ENCODE measurements around the gene RRP36. TPM values are rescaled to one million over a fixed set of nuclear protein-coding genes. Genes with fewer than 3 reads are reported as not detected.
"Not testable (repeated sequence)": the region's sequence is repeated elsewhere in the genome, so short reads cannot be mapped to it uniquely, and the experiment has no call there.

RRP36 gene
- total RNA-seq, 1 donor from 2014 or later = 58.9 TPM

DNA sequence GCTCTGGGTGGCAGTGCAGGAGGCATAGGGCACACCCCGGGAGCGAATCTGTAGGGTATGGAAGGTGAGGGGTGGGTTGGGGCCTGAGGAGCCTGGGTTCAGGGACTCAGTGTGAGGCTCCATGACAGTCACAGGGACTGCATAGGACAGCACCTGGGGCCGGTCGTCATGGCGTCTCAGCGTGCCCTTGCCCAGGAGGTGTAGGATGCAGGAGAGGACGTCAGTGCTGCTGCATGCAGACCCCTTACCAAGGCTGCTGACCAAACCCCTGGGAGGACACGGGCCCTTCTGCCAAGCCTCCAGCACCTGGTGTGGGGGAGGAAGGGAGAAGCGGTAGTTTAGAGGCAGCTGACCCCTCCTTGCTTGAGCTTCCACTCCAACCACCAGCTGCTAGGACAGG, 16.3 kb downstream of the RRP36 start:
- no peak for DNase-seq (ENCODE audit: low read depth in 2 of 2)

DNA sequence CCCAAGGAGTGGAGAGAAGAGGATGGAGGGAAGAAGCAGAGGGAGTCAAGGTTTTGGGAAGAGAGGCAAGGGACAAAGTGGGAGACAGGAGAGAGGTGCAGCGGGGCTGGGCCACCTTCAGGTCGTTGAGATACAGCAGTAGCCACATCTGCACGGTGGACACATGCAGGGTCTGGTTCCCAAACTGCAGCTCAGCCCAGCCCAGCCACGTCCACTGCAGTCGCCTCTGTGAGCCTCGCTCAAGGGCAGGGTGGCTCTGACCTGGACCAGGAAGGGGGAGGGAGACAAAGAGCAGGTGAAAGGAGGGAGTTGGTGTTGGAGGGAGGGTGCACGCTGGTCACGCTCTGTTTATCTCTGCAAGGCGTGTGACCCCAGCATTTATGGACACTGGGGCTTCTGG, 17.3 kb downstream of the RRP36 start:
- DNase-seq (ENCODE audit: low read depth in 2 of 2) = no peak

DNA sequence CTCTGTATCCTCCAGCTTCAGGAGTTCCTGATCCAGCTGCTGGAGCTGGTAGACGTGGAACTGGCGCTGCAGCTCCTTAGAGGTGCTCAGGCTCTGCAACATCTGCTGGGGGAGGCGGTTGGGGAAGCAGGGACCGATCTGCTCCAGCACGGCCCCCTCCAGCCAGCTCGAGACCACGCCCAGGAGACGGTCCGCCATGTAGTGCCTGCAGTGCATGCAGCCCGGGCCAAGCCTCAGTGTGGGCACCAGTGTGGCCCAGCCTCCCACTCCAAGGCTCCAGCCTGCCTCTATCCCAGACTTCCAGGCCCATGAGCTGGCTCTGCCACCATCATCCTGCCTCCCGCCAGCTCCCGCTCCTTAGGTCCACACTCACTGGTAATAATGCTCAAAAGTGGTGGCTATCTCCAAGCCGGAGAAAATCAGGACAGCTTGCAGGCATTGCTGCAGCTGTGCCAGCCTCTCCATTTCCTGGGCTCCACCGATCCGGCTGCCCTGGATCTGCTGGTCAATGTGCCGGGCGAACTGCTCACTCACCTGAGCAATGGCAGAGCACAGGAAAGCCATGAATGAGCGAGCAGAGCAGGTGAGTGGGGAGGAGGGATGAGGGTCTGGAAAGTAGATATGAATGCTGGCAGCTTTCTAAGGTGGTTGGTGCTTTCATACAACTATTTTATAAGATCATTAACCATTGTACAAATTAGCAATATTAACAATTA, 19.3 kb downstream of the RRP36 start:
- no peak for DNase-seq (ENCODE audit: low read depth in 2 of 2)

DNA sequence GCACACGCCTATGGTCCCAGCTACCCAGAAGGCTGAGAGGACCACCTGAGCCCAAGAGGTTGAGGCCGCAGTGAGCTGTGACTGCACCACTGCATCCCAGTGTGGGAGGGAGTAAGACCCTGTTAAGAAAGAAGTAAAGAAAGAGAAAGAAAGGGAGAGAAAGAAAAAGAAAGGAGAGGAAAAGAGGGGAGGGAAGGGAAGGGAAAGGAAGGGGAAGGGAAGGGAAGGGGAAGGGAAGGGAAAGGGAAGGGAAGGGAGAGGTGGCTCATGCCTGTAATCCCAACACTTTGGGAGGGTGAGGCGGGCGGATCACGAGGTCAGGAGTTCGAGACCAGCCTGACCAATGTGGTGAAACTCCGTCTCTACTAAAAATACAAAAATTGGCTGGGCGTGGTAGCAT, 20.1 kb downstream of the RRP36 start:
- not testable (repeated sequence) for DNase-seq (ENCODE audit: low read depth in 2 of 2)

DNA sequence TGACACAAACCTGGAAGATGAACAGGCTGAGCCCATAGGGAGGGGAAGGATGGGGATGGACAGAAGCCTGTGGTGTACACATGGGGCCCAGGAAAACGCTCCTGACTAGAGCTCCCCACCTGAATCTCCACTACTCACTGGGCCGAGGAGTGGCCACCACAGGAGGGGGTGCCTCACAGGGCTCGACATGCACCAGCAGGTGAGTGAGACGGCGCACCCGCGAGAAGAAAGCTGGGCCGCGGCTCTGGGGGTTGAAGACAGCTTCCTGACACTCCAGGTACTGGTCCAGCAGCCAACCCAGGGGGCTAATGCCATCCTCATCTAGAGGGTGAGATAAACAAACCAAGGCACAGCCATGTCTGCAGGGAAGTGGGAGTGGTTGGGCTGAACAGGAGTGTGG, 21.9 kb downstream of the RRP36 start:
- no peak for DNase-seq (ENCODE audit: low read depth in 2 of 2)

DNA sequence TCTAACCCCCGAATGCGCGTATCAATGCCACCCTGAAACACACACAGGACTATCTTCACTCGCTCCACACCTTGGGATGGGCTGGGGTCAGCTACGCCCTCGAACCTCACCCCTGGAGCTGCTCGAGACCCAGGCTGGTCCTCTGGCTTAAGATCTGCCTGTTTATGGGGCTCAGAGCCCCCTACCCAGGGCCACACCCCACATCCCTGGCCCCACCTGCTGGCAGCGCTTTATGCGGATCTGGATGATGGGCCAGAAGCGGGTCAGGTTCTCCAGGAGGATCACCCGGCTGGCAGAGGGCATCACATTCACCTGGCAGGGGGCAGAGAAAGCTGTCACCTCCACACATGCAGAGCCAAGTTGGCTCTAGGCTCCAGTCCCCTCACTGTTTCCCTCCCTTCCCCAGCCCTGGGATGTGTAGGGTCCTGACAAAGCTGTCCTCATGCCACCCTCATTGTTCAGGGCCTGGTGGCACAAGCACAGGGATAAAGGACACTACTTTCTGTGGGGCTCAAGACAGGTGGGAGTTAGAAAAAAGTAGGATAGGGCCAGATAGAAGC, 24.0 kb downstream of the RRP36 start:
- no peak for DNase-seq (ENCODE audit: low read depth in 2 of 2)

DNA sequence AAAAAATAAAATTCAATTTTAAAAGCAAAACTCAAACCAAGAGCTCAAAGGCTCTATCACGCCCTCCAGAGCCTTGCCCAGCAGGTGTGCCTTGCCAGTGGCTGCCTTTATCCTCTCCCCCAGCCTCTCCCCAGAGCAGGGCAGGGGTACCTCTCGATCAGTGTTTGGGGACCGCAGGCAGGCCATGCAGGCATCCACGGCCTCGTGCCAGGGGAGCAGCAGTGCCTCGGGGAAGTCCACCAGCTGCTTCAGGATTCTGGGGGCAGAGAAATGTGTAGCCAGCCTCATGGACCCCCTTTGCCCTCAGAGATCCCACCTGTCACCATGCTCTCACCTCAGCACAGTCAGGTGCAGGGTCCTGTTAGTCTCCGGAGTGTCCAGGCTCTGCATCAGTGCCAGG, 26.6 kb downstream of the RRP36 start:
- DNase-seq (ENCODE audit: low read depth in 2 of 2) = no peak

DNA sequence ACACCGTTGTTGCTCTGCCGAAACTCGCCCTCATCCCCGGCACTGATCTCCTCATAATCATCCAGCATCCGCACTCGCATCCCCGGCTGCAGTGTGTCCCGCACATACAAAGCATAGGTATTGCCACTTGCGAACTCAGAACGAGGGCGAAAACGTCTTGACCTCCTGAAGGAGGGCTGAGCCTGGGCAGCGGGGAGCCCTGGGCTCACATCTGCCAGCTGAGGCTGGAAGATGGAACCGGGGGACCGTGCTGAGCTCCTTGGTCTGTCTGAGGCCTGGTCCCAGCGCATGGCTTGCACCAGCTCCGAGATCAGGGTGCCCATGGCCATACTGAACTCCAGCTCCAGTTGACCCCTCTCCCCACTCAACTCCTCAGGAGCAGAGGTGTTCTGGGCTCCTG, 29.6 kb downstream of the RRP36 start:
- no peak for DNase-seq (ENCODE audit: low read depth in 2 of 2)

DNA sequence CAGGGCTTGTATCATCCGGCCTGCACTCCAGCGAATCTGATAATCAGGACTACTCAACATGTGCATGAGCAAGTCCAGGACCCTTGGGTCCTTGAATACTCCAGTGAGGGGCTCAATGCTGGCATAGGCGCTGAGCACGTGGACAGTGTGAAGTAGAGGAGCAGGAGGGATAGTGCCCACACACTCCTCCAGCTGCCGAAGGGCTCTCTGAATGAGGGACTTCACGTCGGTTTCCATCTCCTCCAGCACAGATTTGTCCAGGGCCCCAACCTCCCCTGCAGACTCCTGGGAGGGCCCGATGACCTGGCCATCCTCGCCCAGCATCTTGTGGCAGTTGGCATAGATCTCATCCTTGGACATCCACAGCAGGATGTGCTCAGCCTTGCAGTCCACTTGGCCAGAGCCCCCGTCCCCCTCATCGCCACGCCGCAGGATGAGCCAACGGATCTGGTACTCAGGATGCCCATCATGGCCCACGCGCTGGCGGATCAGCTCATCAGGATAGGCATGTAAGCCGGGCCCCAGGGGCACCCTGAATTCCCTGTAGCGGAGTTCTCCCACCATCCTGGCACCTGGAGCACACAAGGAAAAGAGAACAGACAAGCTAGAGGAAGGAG, 30.9 kb downstream of the RRP36 start:
- DNase-seq (ENCODE audit: low read depth in 2 of 2) = no peak

DNA sequence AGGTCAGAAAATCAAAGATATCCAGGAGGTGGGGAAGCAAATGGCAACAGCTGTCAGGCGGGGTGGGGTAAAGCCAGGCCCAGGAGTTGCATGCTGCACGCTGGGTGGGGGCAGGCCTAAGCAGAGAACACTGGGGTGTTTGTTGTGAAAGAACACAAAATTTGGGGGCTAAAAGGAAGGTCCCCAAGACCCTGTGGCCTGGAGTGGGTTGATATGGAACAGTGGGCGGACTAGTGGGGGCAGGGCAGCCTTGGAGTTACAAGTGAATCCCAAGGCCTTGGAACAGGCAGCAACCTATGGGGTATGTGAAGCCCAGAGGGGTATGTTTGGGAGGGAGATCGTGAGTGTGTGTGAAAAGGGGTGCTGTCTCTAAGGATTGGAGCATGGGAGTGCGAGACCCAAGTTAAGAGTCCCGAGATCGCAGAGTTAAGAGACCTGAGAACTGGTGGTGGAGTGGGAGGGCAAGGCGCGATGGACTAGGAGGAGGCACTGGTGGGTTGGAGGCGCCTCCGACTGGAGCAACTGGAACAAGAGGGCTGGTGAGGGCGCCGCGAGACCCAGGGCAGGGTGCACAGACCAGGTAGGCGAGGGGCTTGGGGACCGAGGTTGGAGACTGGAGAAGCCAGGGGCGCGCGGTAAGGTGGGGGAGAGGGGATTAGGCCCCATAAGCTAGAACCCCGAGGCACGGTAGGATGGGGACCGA, 31.6 kb downstream of the RRP36 start:
- DNase-seq (ENCODE audit: low read depth in 2 of 2) = peak in 1 of 2 donors; percentile 41

DNA sequence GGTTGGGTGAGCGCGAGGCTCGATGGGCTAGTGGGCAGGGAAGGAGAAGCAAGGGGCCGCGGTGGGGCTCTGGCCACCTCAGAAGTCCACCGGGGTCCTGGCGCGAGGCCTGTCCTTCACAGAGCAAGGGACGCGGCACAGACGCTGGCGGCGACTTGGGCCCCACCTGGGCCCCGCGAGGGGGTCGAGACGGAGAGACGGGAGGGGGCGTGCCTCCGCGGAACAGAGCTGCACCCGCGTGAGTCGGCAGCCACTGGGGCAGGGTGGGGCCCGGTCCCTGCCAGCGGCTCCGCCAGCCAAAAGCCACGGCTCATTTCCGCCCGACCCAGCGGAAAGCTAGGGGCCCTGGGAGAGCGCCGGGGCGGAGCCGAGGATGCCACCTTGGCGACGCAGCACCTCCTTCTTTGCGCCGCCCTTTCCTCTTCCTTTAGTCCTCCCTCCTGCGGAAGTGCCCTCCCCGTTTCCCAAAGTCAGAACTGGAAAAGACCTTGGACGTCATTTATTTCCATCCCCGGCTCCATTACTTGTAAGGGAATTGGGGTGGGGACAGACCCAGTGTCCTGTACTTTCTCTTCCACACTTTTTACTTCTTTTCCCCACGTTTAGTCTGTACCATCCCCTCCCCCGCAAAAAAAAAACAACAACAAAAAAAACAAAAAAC, 32.3 kb downstream of the RRP36 start, which contains the start of gene CUL7:
TSS of gene CUL7 (minus strand) at position 307 of the 661 bp plus-strand sequence. CDS start 1,063 bp downstream, outside the sequence.
- peak; percentile 90 to 92 for DNase-seq (ENCODE audit: low read depth in 2 of 2)

DNA sequence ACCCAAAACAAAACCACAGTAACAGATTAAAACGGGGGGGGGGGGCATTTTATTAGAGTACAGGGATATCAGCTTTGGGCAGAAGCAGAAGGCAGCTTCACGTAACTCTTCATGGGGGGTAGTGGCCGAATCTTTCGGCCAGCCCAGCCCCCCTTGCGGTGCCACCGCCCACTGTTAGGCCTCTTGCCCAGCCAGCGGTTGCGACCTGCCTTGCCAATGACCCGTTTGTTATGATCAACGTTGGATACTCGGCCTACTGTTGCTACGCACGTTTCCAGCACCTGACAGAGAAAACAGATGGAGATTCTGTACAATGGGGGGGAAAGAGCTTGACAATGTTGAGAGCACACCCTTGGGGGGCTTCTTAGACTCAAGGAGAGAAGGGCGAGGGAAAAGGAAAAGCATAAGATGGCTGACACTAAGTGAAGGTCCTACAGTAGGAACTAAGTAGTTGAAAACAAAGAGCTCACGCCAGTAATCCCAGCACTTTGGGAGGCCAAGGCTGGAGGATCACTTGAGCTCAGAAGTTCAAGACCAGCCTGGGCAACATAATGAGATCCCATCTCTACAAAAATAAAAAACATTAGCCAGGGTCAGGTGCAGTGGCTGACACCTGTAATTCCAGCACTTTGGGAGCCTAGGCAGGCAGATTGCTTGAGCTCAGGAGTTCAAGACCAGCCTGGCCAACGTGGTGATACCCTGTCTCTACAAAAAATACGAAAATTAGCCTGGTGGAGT, 33.0 kb downstream of the RRP36 start:
- DNase-seq (ENCODE audit: low read depth in 2 of 2) = peak in 1 of 2 donors; percentile 89

DNA sequence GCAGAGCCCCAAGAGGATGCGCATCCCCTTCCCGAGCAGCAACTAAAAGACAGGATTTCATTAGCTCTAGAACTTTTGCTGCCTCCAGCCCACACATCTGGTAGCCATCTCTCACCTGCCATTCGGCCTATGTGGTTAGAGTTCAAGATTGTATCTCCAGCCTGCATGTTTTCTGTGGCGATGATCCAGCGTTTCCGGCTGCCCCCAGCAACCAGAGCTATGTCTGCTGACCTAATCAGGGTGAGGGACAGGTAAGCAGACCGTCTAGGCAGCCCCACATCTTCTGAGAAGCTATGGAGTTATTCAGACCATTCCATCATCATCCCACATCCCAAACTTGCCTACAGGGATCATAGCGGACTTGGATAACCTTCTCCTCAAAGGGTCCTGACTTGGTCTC, 34.5 kb downstream of the RRP36 start:
- no peak for DNase-seq (ENCODE audit: low read depth in 2 of 2)

DNA sequence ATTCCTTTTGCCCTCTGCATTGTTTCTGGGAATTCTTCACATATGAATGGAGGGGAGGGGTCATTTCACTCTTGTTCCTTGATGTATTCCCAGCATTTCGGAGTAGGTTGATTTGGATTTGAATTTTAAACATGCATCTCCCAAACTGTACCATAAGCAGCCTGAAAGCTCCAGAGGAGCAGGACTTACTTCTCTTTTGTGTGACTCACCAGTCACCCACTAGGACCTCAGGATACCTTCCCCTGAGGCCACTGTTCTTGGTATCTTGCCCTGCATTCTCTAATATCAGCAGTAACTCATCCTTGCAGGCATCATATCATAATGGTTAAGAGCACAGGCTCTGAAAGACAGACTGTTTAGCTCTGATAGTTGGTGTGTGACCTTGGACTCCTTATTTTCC, 37.1 kb downstream of the RRP36 start:
- DNase-seq (ENCODE audit: low read depth in 2 of 2) = no peak

DNA sequence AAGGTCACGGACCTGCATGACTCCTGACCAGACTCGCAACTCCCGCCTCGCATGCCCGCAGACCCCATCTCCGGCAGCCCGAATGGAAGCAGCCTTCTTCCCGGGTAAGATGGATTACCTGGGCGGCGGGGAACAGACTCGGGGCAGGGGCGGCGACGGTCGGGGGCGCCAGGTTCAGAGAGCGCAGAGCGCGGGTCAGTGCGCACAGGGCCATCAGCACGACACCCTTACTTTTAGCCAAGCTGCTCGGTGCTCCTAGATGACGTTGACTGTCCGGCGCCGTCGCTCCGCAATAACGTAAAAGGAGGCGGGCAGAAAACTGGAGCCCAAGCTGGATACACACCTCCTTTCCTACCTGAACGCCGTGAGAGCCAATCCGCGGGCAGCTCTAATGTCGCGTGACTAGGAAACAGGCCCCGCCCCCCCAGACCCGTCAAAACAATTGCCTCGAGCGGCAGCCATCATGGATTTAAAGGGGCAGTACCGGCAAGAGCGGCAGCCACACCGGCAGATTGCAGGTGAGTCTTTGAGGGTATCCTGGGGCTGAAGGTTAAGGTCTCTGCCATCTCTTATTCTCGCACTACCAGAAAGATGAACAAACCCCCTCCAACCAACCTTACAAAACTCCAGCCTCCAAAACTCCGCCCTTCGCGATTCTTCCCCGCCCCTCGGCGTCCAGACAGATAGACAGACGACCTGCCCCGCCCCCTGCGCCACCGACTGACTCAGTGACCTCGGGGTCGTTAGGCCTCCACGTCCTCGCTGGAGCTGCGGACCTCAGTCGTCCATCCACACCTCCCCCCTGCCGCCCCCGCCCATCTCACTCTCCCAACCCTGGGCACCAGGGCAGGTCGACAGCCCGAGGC, 38.0 kb downstream of the RRP36 start, which contains the start of the genes KLC4 and MRPL2:
TSS of gene KLC4 (plus strand) at position 464 of the 866 bp plus-strand sequence. CDS start 1,705 bp downstream, outside the sequence.
TSS of gene MRPL2 (minus strand) at position 267 of the 866 bp plus-strand sequence. CDS start at position 214, 53 bp downstream.
- DNase-seq (ENCODE audit: low read depth in 2 of 2) = peak; percentile 99

DNA sequence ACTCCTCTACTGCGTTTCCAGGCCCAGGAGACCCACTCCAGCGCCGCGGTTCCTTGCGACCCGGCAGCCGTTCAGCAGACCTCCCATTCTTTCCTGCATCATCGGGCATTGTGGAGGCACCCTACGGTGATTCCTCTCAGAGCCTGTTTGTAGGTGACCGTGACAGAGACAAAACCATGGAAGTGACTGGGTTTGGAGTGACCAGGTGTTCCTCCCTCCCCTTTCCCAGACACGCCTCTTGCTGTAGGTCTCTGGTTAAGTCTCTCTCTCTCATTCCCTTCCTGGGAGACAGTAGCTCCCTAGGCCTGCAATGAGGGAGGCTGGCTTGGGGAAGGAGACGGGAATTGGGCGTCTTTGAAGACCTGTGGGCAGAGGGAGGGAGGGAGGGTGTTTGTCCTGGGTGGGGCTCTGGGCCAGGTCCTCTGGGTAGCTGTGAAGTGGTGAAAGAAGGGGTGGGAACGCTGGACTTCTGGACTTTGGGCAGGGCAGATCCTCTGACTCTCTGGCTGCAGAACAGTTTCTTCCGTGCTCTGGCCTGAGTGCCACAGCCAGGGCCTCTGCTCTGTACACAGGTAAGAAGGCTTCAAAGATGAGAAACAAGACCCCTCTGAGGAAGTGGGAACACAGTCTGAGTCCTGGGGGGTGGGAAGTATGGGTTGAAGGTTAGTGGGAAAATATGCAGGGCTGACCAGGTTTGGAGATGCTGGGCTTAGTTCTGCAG, 38.8 kb downstream of the RRP36 start:
- no peak for DNase-seq (ENCODE audit: low read depth in 2 of 2)

DNA sequence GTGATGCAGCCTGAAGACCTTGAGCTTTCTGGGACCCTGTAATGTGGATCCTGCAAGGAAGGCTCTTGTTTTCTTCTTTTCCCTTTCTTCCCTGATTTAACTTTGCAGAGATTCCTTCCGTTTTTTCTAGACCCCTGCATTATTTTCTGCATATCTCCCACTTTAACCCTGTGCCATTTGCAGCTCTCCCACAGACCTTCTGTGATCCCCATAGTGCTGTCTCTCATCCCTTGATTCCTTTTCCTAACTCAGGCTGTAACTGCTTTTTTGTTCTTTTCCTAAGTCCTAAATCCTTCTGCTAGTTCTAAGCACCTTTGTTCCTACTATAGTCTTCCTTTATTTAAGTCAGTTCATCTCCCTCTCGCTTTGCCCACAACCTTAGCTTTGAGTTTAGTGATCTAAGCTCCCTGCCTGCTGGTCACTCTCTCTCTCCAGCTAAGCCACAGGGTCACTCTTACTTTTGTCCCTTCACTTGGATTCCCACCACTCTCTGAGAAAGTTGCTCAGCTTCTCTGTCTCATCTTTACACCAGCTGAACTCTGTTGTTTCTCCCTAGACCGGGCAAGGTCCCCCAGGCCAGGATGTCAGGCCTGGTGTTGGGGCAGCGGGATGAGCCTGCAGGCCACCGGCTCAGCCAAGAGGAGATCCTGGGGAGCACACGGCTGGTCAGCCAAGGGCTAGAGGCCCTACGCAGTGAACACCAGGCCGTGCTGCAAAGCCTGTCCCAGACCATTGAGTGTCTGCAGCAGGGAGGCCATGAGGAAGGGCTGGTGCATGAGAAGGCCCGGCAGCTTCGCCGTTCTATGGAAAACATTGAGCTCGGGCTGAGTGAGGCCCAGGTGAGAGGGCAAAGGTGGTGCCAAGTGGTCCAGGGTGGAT, 39.6 kb downstream of the RRP36 start:
- DNase-seq (ENCODE audit: low read depth in 2 of 2) = no peak

DNA sequence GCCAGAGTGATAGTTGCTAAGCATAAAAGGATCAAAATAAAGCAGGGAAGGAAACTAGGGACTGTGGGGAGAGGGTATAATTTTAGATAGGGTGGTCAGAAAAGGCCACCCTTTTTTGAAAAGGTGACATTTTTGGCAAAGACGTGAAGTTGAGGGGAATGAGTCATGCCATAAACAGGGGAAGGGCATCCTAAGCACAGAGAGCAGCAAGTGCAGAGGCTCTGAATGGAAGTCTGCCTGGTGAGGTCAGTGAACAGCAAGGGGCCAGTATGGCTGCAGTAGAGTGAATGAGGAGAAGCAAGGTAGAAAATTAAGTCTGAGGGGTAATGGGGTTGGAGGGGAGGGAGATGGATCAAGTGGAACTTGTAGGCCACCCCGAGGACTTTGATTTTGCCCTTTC, 40.4 kb downstream of the RRP36 start:
- no peak for DNase-seq (ENCODE audit: low read depth in 2 of 2)
